ENCODE measurements around the gene C3orf20. TPM values are rescaled to one million over a fixed set of nuclear protein-coding genes. Genes with fewer than 3 reads are reported as not detected.

The C3orf20 gene
- total RNA-seq, 1 experiment from 2014 or later, result not detected

DNA sequence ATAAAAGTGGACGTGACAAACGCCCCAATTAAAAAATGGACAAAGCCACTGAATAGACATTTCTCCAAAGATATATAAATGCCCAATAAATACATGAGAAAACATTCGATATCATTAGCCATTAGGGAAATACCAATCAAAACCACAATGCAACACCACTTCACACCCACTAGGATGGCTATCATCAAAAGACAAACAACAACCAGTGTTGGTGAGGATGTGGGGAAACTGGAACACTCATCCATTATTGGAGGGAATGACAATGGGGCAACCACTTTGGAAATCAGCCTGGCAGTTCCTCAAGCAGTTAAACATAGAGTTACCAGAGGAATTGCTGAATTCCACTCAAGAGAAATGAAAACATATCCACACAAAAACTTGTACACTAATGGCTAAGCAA lies 111.4 kb downstream of the C3orf20 start:
- no peaks in the 10 kb centered on the region for H3K27me3 Mint-ChIP-seq (ENCODE audit: low read depth)
- H3K9me3 Mint-ChIP-seq, result peaks cover 6% of the 10 kb centered on the region
- peaks cover 16% of the 10 kb centered on the region for H3K4me1 Mint-ChIP-seq
- CTCF ChIA-PET, result no interaction called here
- TF ChIP-seq FOXP1 (CRISPR knock-in tag; IDR thresholded peaks at IDR 0.05; ENCODE audit: borderline replicate concordance) (no peak), KAT7 (CRISPR knock-in tag; IDR thresholded peaks at IDR 0.05; ENCODE audit: borderline replicate concordance) (no peak), PRRX2 (CRISPR knock-in tag; IDR thresholded peaks at IDR 0.05) (no peak), TP53 (CRISPR knock-in tag; IDR thresholded peaks at IDR 0.05) (no peak), TEAD4 (CRISPR knock-in tag; IDR thresholded peaks at IDR 0.05) (no peak), JUN (CRISPR knock-in tag; IDR thresholded peaks at IDR 0.05) (no peak), CREM (CRISPR knock-in tag; IDR thresholded peaks at IDR 0.05) (no peak), ZNF423 (CRISPR knock-in tag; IDR thresholded peaks at IDR 0.05) (no peak), OVOL2 (CRISPR knock-in tag; IDR thresholded peaks at IDR 0.05; ENCODE audit: borderline replicate concordance) (no peak), NR1H2 (CRISPR knock-in tag; IDR thresholded peaks at IDR 0.05) (no peak), ZNF138 (CRISPR knock-in tag; conservative IDR thresholded peaks at IDR 0.05) (no peak)
- TF ChIP-seq, protein P1, sequence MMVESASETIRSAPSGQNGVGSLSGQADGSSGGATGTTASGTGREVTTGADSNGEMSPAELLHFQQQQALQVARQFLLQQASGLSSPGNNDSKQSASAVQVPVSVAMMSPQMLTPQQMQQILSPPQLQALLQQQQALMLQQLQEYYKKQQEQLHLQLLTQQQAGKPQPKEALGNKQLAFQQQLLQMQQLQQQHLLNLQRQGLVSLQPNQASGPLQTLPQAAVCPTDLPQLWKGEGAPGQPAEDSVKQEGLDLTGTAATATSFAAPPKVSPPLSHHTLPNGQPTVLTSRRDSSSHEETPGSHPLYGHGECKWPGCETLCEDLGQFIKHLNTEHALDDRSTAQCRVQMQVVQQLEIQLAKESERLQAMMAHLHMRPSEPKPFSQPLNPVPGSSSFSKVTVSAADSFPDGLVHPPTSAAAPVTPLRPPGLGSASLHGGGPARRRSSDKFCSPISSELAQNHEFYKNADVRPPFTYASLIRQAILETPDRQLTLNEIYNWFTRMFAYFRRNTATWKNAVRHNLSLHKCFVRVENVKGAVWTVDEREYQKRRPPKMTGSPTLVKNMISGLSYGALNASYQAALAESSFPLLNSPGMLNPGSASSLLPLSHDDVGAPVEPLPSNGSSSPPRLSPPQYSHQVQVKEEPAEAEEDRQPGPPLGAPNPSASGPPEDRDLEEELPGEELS (CRISPR knock-in tag; IDR thresholded peaks at IDR 0.05), result no peak
- TF ChIP-seq, protein P2, sequence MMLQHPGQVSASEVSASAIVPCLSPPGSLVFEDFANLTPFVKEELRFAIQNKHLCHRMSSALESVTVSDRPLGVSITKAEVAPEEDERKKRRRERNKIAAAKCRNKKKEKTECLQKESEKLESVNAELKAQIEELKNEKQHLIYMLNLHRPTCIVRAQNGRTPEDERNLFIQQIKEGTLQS (CRISPR knock-in tag; conservative IDR thresholded peaks at IDR 0.05), result no peak
- TF ChIP-seq, protein P3, sequence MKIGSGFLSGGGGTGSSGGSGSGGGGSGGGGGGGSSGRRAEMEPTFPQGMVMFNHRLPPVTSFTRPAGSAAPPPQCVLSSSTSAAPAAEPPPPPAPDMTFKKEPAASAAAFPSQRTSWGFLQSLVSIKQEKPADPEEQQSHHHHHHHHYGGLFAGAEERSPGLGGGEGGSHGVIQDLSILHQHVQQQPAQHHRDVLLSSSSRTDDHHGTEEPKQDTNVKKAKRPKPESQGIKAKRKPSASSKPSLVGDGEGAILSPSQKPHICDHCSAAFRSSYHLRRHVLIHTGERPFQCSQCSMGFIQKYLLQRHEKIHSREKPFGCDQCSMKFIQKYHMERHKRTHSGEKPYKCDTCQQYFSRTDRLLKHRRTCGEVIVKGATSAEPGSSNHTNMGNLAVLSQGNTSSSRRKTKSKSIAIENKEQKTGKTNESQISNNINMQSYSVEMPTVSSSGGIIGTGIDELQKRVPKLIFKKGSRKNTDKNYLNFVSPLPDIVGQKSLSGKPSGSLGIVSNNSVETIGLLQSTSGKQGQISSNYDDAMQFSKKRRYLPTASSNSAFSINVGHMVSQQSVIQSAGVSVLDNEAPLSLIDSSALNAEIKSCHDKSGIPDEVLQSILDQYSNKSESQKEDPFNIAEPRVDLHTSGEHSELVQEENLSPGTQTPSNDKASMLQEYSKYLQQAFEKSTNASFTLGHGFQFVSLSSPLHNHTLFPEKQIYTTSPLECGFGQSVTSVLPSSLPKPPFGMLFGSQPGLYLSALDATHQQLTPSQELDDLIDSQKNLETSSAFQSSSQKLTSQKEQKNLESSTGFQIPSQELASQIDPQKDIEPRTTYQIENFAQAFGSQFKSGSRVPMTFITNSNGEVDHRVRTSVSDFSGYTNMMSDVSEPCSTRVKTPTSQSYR (CRISPR knock-in tag; IDR thresholded peaks at IDR 0.05), result no peak
- H3K4me3 Mint-ChIP-seq, result no peak overlapping the region
- H3K27ac Mint-ChIP-seq, result no peak overlapping the region
- DNase-seq (ENCODE audit: low spot score) (no peak), ATAC-seq (no peak)
- H3K36me3 Mint-ChIP-seq, result no peaks in the 10 kb centered on the region
- POLR2A ChIA-PET, result no interaction called here

DNA sequence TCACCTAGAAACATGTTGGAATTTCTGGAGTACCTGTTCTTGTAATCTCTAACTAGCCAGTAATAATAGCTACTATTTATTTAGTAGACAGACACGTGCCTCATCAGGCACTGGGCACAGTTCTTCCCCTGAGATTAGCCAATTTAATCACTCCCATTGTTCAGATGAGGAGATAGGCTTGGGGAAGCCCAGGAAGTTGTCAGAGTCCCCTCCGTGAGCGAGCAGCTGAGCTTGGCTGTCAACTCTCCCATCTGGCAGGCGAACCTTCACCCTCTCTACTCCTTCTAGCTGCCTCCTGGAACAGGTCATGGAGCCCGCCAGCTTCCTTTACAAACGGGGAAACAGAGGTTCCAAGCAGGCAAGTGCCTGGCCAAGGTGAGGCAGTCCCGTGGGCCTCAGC lies 112.7 kb downstream of the C3orf20 start:
- Mint-ChIP-seq H3K4me1 (peaks cover 18% of the 10 kb centered on the region), H3K36me3 (no peaks in the 10 kb centered on the region), H3K27me3 (ENCODE audit: low read depth) (no peaks in the 10 kb centered on the region), H3K9me3 (peaks cover 6% of the 10 kb centered on the region), H3K4me3 (no peak overlapping the region), H3K27ac (no peak overlapping the region)
- no peak for ATAC-seq
- no peak for DNase-seq (ENCODE audit: low spot score)
- ChIA-PET CTCF (interaction anchor here (0.7 to 0.9 kb wide), 3 partner anchors 114 to 136 kb away, joined by 3 to 4 read pairs (median 3); no protein-coding TSS in a partner anchor), POLR2A (no interaction called here)
- TF ChIP-seq MXD4 (CRISPR knock-in tag; IDR thresholded peaks at IDR 0.05; ENCODE audit: borderline replicate concordance) (no peak), NR1H2 (CRISPR knock-in tag; IDR thresholded peaks at IDR 0.05) (no peak), ELF4 (CRISPR knock-in tag; IDR thresholded peaks at IDR 0.05; ENCODE audit: low read depth) (no peak), TEAD4 (CRISPR knock-in tag; IDR thresholded peaks at IDR 0.05) (no peak), NFE2L1 (CRISPR knock-in tag; IDR thresholded peaks at IDR 0.05) (no peak), MYBL2 (CRISPR knock-in tag; IDR thresholded peaks at IDR 0.05) (no peak), ETV6 (CRISPR knock-in tag; IDR thresholded peaks at IDR 0.05) (no peak)
- TF ChIP-seq, protein P1 (CRISPR knock-in tag; IDR thresholded peaks at IDR 0.05), result no peak
- TF ChIP-seq, protein P4, sequence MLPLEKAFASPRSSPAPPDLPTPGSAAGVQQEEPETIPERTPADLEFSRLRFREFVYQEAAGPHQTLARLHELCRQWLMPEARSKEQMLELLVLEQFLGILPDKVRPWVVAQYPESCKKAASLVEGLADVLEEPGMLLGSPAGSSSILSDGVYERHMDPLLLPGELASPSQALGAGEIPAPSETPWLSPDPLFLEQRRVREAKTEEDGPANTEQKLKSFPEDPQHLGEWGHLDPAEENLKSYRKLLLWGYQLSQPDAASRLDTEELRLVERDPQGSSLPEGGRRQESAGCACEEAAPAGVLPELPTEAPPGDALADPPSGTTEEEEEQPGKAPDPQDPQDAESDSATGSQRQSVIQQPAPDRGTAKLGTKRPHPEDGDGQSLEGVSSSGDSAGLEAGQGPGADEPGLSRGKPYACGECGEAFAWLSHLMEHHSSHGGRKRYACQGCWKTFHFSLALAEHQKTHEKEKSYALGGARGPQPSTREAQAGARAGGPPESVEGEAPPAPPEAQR (CRISPR knock-in tag; IDR thresholded peaks at IDR 0.05), result no peak

Data from WTC11 (cell line).